GM23338 (cell line): ENCODE results near the gene TRIM38. TPM values are rescaled to one million over a fixed set of nuclear protein-coding genes. Genes with fewer than 3 reads are reported as not detected.
"Not testable (repeated sequence)": the region's sequence is repeated elsewhere in the genome, so short reads cannot be mapped to it uniquely, and the experiment has no call there.

ENCODE experiments used
- ATAC-seq: fragments of 200-7000 bp; cut with Tn5 transposase; 3 replicates; pipeline ENCODE4 v1.9.1; 2020
- DNase-seq: peaks from one replicate; pipeline ENCODE4 v3.0.0-alpha.2; 2015; ENCODE audit warnings: low spot score
- H2AFZ ChIP-seq: fragments of 200-600 bp; sonication (generic); 2 replicates; pipeline ENCODE4 v1.8.0; 2016; ENCODE audit warnings: antibody characterized with exemption, mild to moderate bottlenecking, moderate library complexity
- H3F3A ChIP-seq: fragments of 200-600 bp; sonication (generic); replicated peaks from 2 replicates; pipeline ENCODE4 v1.8.0; 2017; ENCODE audit warnings: antibody characterized with exemption, mixed run types, low read depth
- H3K27ac ChIP-seq: fragments of 200-600 bp; sonication (generic); 2 replicates; pipeline ENCODE4 v1.6.1; 2016; ENCODE audit warnings: low read depth
- H3K27me3 ChIP-seq: fragments of 200-600 bp; sonication (generic); 2 replicates; pipeline ENCODE4 v1.8.0; 2016; ENCODE audit warnings: mild to moderate bottlenecking, mixed run types, moderate library complexity; ENCODE audit not compliant: insufficient read depth
- H3K36me3 ChIP-seq: fragments of 200-600 bp; sonication (generic); 2 replicates; pipeline ENCODE4 v1.8.0; 2016; ENCODE audit warnings: mild to moderate bottlenecking; ENCODE audit not compliant: insufficient read depth
- H3K4me1 ChIP-seq: fragments of 200-600 bp; sonication (generic); 2 replicates; pipeline ENCODE4 v1.8.0; 2016; ENCODE audit warnings: mild to moderate bottlenecking, moderate library complexity; ENCODE audit not compliant: insufficient read depth
- H3K4me2 ChIP-seq: fragments of 200-600 bp; sonication (generic); 2 replicates; pipeline ENCODE4 v1.7.1; 2017; ENCODE audit warnings: mixed run types
- H3K4me3 ChIP-seq: fragments of 200-600 bp; sonication (generic); 2 replicates; pipeline ENCODE4 v1.6.1; 2016; ENCODE audit warnings: mixed run types
- H3K79me2 ChIP-seq: fragments of 200-600 bp; sonication (generic); replicated peaks from 2 replicates; pipeline ENCODE4 v1.8.0; 2017; ENCODE audit warnings: mild to moderate bottlenecking; ENCODE audit not compliant: insufficient read depth
- H3K9me2 ChIP-seq: fragments of 200-600 bp; sonication (generic); 2 replicates; pipeline ENCODE4 v1.8.0; 2017; ENCODE audit not compliant: insufficient read depth
- H4K20me1 ChIP-seq: fragments of 200-600 bp; sonication (generic); replicated peaks from 2 replicates; pipeline ENCODE4 v1.8.0; 2017; ENCODE audit warnings: mild to moderate bottlenecking; ENCODE audit not compliant: insufficient read depth
- H3K27ac Mint-ChIP-seq: 2 replicates; pipeline ENCODE4 v1.8.0; 2020; ENCODE audit warnings: inconsistent platforms, mild to moderate bottlenecking, moderate library complexity, mixed read lengths
- H3K27me3 Mint-ChIP-seq: 3 replicates; pipeline ENCODE4 v1.8.0; 2022; ENCODE audit warnings: low read depth, mild to moderate bottlenecking, moderate library complexity, mixed read lengths, inconsistent platforms; ENCODE audit not compliant: insufficient read depth, poor library complexity
- H3K36me3 Mint-ChIP-seq: 3 replicates; pipeline ENCODE4 v1.8.0; 2021; ENCODE audit warnings: low read depth, mild to moderate bottlenecking, inconsistent platforms, moderate library complexity, mixed read lengths
- H3K4me1 Mint-ChIP-seq: 3 replicates; pipeline ENCODE4 v1.8.0; 2020; ENCODE audit warnings: mild to moderate bottlenecking, inconsistent platforms, mixed read lengths
- H3K4me3 Mint-ChIP-seq: 3 replicates; pipeline ENCODE4 v1.8.0; 2021; ENCODE audit warnings: moderate library complexity, mild to moderate bottlenecking, inconsistent platforms, mixed read lengths
- H3K9me3 Mint-ChIP-seq: 3 replicates; pipeline ENCODE4 v1.8.0; 2020; ENCODE audit warnings: moderate library complexity, mild to moderate bottlenecking, inconsistent platforms, mixed read lengths
- CREB1 ChIP-seq: fragments of 250-450 bp; sonication (Bioruptor Pico); IDR thresholded peaks from 2 replicates; pipeline ENCODE4 v1.5.0; 2020; ENCODE audit warnings: low read depth, mild to moderate bottlenecking, moderate library complexity
- EZH2 ChIP-seq: fragments of 200-600 bp; sonication (generic); IDR thresholded peaks from one replicate; pipeline ENCODE4 v1.8.0; 2017; ENCODE audit warnings: antibody characterized with exemption, mild to moderate bottlenecking, low read depth; ENCODE audit not compliant: unreplicated experiment
- EZH2phosphoT487 ChIP-seq: fragments of 200-600 bp; sonication (generic); IDR thresholded peaks from one replicate; pipeline ENCODE4 v1.8.1; 2018; ENCODE audit warnings: antibody characterized with exemption; ENCODE audit not compliant: unreplicated experiment
- JUNB ChIP-seq: IDR thresholded peaks from one replicate; pipeline ENCODE4 v1.6.1; 2016; ENCODE audit warnings: antibody characterized with exemption; ENCODE audit not compliant: unreplicated experiment
- NANOG ChIP-seq: IDR thresholded peaks from 2 replicates; pipeline ENCODE4 v1.6.1; 2016; ENCODE audit warnings: antibody characterized with exemption, borderline replicate concordance
- POLR2AphosphoS5 ChIP-seq: IDR thresholded peaks from 2 replicates; pipeline ENCODE4 v1.6.1; 2016; ENCODE audit warnings: antibody characterized with exemption, low read depth
- STAT1 ChIP-seq: IDR thresholded peaks from one replicate; pipeline ENCODE4 v1.6.1; 2016; ENCODE audit warnings: antibody characterized with exemption; ENCODE audit not compliant: unreplicated experiment
- ZNF114 ChIP-seq: fragments of 250-450 bp; sonication (Bioruptor Pico); IDR thresholded peaks from 2 replicates; pipeline ENCODE4 v1.5.0; 2020; ENCODE audit warnings: mild to moderate bottlenecking, moderate library complexity
- polyA plus RNA-seq: library from polyadenylated mRNA; unstranded; fragments of >200 nt; fragmentation: Nextera tagmentation; extraction: Ambion mirVana; gene quantifications from 2 replicates; pipeline ENCODE4 v1.2.1, GENCODE V29; 2016
- total RNA-seq: library from RNA; depleted of rRNA; stranded (reverse); fragments of >200 nt; shearing (Covaris generic); gene quantifications from 2 replicates; pipeline ENCODE4 v1.2.3, GENCODE V29; 2014
- TF ChIP-seq, protein P1 (sequence below), 2 experiments: fragments of 200-600 bp in 1 of 2; sonication (generic) in 1 of 2; conservative IDR thresholded peaks; 2 replicates each; pipeline versions ENCODE4 v1.5.1 to v1.6.1; 2016 to 2017; ENCODE audit warnings: antibody characterized with exemption in 2 of 2, low read depth in 2 of 2, mild to moderate bottlenecking in 2 of 2, moderate library complexity in 1 of 2
- TF ChIP-seq, protein P2 (sequence below): IDR thresholded peaks from one replicate; pipeline ENCODE4 v1.6.1; 2018; ENCODE audit warnings: antibody characterized with exemption; ENCODE audit not compliant: unreplicated experiment
- TF ChIP-seq, protein P3 (sequence below): IDR thresholded peaks from 2 replicates; pipeline ENCODE4 v1.6.1; 2016; ENCODE audit warnings: antibody characterized with exemption

The TRIM38 gene
- total and polyA plus RNA-seq, 2 experiments from 2014 or later = 0.66 to 0.82 TPM

DNA sequence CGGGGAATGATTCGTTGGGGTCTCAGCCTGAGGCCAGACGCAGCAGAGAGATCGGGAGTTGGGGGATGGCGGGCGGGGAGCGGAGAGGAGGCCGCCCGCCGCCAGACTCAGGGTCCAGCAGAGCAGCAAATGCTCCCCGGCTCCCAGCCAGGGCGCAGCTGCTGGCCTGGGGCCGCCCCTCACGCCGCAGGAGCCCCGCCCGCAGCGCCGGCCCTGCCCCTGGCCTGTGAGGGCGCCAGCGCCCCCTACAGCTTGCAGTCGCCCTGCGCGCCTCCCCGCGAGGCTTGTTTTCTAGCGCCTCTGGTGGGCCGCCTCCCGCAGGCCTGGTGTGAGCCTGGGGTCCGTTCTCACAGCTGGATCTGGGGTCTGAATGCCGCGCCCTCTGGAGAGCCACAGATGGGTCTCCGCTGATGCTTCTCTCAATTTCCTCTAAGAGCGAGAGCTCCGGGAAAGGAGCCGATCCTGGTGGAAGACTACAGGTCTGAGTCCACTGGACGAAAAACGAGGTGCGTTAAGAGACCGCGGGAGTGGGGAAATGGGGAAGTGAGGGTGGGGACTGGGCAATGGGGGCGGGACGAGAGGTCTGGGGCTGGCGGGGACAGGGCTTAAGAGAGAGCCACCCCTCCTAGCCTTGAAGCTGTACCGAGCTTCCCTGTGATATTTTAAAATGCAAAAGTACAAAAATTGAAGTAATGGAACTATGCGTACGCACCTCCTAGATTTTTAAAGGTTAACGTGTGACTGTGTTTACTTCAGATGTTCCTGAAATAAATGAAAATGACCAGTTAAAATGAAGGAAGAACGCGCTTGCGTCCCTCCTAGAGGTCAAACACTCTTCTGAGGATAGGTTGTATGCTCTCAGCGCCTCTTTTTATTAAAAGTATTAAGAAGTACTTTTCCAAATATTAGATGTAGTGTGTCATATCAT is 30.1 kb downstream of the TRIM38 start (continued):
- TF ChIP-seq EZH2 (no peak), CREB1 (CRISPR knock-in tag) (peak; percentile 38; the same call in 1 of the 2 replicates), NANOG (no peak), POLR2AphosphoS5 (peak; percentile 73)
- TF ChIP-seq, protein P1, sequence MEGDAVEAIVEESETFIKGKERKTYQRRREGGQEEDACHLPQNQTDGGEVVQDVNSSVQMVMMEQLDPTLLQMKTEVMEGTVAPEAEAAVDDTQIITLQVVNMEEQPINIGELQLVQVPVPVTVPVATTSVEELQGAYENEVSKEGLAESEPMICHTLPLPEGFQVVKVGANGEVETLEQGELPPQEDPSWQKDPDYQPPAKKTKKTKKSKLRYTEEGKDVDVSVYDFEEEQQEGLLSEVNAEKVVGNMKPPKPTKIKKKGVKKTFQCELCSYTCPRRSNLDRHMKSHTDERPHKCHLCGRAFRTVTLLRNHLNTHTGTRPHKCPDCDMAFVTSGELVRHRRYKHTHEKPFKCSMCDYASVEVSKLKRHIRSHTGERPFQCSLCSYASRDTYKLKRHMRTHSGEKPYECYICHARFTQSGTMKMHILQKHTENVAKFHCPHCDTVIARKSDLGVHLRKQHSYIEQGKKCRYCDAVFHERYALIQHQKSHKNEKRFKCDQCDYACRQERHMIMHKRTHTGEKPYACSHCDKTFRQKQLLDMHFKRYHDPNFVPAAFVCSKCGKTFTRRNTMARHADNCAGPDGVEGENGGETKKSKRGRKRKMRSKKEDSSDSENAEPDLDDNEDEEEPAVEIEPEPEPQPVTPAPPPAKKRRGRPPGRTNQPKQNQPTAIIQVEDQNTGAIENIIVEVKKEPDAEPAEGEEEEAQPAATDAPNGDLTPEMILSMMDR (conservative IDR thresholded peaks at IDR 0.05; ENCODE audit: low read depth in 2 of 2) = peak; percentile 78 to 95

DNA sequence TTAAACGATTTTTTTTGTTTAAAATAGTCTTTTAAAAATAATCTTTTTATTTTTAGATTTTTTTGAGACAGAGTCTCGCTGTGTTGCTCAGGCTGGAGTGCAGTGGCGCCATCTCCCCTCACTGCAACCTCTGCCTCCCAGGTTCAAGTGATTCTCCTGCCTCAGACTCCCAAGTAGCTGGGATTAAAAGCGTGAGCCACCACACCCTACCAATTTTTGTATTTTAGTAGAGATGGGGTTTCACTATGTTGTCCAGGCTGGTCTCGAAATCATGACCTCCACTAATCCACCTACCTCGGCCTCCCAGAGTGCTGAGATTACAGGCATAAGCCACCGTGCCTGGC is 30.7 kb downstream of the TRIM38 start:
- H3K36me3 Mint-ChIP-seq, H3K79me2 ChIP-seq, H3K27me3 ChIP-seq, H3K27ac Mint-ChIP-seq, H3K9me2 ChIP-seq, H3F3A ChIP-seq, H3K27me3 Mint-ChIP-seq, H4K20me1 ChIP-seq, H3K36me3 ChIP-seq, H2AFZ ChIP-seq, DNase-seq, ATAC-seq, H3K9me3 Mint-ChIP-seq, H3K27ac ChIP-seq: not testable (repeated sequence)
- Mint-ChIP-seq H3K4me3 (peak overlapping the region; percentile 48; the same call in 2 of the 3 replicates), H3K4me1 (peaks cover 11% of the 10 kb centered on the region)
- H3K4me3 ChIP-seq = peak overlapping the region; percentile 70
- peak overlapping the region; percentile 85 for H3K4me2 ChIP-seq
- peaks cover 38% of the 10 kb centered on the region for H3K4me1 ChIP-seq
- TF ChIP-seq, protein P1 (conservative IDR thresholded peaks at IDR 0.05; ENCODE audit: low read depth in 2 of 2) = peak in 1 of 2 experiments; percentile 18; a peak in 1 of 4 replicates

DNA sequence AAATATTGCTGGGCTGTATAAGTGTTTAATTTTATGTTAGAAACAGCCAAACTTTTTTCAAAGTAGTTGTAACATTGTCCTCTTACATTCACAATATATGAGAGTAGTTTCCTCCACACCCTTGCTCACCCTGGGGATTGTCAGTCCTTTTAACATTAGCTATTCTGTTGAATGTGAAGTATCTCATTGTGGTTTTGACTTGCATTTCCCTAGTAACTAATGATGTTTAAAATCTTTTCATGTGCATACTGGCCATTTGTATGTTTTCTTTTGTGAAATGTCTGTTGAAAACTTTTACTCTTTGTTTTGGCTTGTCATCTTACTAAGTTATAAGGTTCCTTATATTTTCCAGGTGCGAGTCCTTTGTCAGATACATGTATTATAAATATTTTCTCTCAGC is 32.9 kb downstream of the TRIM38 start:
- peaks cover 6% of the 10 kb centered on the region; the same call in 1 of the 3 replicates for H3K36me3 Mint-ChIP-seq
- DNase-seq (no peak), ATAC-seq (no peak)
- Histone ChIP-seq H3F3A (no peaks in the 10 kb centered on the region), H3K27ac (peak overlapping the region; percentile 23; the same call in 1 of the 2 replicates), H3K4me1 (peaks cover 57% of the 10 kb centered on the region), H3K79me2 (no peaks in the 10 kb centered on the region; the same call in 1 of the 2 replicates), H3K9me2 (no peaks in the 10 kb centered on the region), H3K4me2 (peak overlapping the region; percentile 70), H3K4me3 (no peak overlapping the region; the same call in 1 of the 2 replicates), H3K27me3 (no peaks in the 10 kb centered on the region), H2AFZ (no peak overlapping the region), H3K36me3 (no peaks in the 10 kb centered on the region), H4K20me1 (no peaks in the 10 kb centered on the region)
- no peaks in the 10 kb centered on the region for H3K9me3 Mint-ChIP-seq
- peaks cover 28% of the 10 kb centered on the region for H3K4me1 Mint-ChIP-seq
- no peak overlapping the region for H3K4me3 Mint-ChIP-seq
- no peak overlapping the region for H3K27ac Mint-ChIP-seq
- H3K27me3 Mint-ChIP-seq = peaks cover 6% of the 10 kb centered on the region
- TF ChIP-seq EZH2phosphoT487 (no peak), JUNB (no peak), ZNF114 (CRISPR knock-in tag) (no peak), STAT1 (no peak)
- TF ChIP-seq, protein P2, sequence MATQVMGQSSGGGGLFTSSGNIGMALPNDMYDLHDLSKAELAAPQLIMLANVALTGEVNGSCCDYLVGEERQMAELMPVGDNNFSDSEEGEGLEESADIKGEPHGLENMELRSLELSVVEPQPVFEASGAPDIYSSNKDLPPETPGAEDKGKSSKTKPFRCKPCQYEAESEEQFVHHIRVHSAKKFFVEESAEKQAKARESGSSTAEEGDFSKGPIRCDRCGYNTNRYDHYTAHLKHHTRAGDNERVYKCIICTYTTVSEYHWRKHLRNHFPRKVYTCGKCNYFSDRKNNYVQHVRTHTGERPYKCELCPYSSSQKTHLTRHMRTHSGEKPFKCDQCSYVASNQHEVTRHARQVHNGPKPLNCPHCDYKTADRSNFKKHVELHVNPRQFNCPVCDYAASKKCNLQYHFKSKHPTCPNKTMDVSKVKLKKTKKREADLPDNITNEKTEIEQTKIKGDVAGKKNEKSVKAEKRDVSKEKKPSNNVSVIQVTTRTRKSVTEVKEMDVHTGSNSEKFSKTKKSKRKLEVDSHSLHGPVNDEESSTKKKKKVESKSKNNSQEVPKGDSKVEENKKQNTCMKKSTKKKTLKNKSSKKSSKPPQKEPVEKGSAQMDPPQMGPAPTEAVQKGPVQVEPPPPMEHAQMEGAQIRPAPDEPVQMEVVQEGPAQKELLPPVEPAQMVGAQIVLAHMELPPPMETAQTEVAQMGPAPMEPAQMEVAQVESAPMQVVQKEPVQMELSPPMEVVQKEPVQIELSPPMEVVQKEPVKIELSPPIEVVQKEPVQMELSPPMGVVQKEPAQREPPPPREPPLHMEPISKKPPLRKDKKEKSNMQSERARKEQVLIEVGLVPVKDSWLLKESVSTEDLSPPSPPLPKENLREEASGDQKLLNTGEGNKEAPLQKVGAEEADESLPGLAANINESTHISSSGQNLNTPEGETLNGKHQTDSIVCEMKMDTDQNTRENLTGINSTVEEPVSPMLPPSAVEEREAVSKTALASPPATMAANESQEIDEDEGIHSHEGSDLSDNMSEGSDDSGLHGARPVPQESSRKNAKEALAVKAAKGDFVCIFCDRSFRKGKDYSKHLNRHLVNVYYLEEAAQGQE = no peak
- TF ChIP-seq, protein P3, sequence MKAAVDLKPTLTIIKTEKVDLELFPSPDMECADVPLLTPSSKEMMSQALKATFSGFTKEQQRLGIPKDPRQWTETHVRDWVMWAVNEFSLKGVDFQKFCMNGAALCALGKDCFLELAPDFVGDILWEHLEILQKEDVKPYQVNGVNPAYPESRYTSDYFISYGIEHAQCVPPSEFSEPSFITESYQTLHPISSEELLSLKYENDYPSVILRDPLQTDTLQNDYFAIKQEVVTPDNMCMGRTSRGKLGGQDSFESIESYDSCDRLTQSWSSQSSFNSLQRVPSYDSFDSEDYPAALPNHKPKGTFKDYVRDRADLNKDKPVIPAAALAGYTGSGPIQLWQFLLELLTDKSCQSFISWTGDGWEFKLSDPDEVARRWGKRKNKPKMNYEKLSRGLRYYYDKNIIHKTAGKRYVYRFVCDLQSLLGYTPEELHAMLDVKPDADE = no peak
